Amniotic stem cell (primary cell): ENCODE data around the gene VPS26B.
A peak's percentile ranks its signal among the peaks of the same experiment; 100 is the strongest.
"Not testable (repeated sequence)": the region's sequence is repeated elsewhere in the genome, so short reads cannot be mapped to it uniquely, and the experiment has no call there.

ENCODE experiments used
- DNase-seq: peaks from one replicate; lab custom pipeline; 2025; lab: John Stamatoyannopoulos, UW

Gene VPS26B

GRCh38 chr11:134258577-134258976, 34.1 kb downstream of the VPS26B start:
- no peak for DNase-seq

- DNase-seq, result no peak
These were observed 36.0 kb downstream of the VPS26B start for GRCh38 chr11:134260503-134260902.

GRCh38 chr11:134260983-134261382, 36.5 kb downstream of the VPS26B start:
- no peak for DNase-seq

GRCh38 chr11:134261626-134262488, 37.4 kb downstream of the VPS26B start:
- no peak for DNase-seq

GRCh38 chr11:134264966-134265764, 40.7 kb downstream of the VPS26B start:
- DNase-seq, result no peak

- no peak for DNase-seq
These were observed 42.0 kb downstream of the VPS26B start for GRCh38 chr11:134266440-134266839.

GRCh38 chr11:134266841-134267251, 42.4 kb downstream of the VPS26B start:
- DNase-seq, result peak; percentile 25

GRCh38 chr11:134267461-134267860, 43.0 kb downstream of the VPS26B start:
- no peak for DNase-seq

- no peak for DNase-seq
These were observed 43.5 kb downstream of the VPS26B start for GRCh38 chr11:134267966-134268365.

- no peak for DNase-seq
These were observed 45.8 kb downstream of the VPS26B start for GRCh38 chr11:134270250-134270714.

- no peak for DNase-seq
These were observed 47.5 kb downstream of the VPS26B start for GRCh38 chr11:134271978-134272377.

- DNase-seq, result no peak
These were observed 48.2 kb downstream of the VPS26B start for GRCh38 chr11:134272381-134273316.

GRCh38 chr11:134273317-134273712, 48.8 kb downstream of the VPS26B start:
- no peak for DNase-seq

GRCh38 chr11:134275188-134275533, 50.7 kb downstream of the VPS26B start:
- DNase-seq, result no peak

- DNase-seq, result no peak
These were observed 51.3 kb downstream of the VPS26B start, which contains the start of gene GLB1L3 for GRCh38 chr11:134275534-134276395. Gene GLB1L3 (plus strand): TSS chr11:134276379. CDS start chr11:134276741, 362 bp downstream.

GRCh38 chr11:134276396-134277182, 52.1 kb downstream of the VPS26B start:
- DNase-seq, result no peak

GRCh38 chr11:134277183-134278001, 52.9 kb downstream of the VPS26B start:
- no peak for DNase-seq

- no peak for DNase-seq
These were observed 53.9 kb downstream of the VPS26B start for GRCh38 chr11:134278356-134278755.

- not testable (repeated sequence) for DNase-seq
These were observed 57.2 kb downstream of the VPS26B start for GRCh38 chr11:134281635-134282034.
